ENCODE measurements around the gene CD46. TPM values are rescaled to one million over a fixed set of nuclear protein-coding genes. Genes with fewer than 3 reads are reported as not detected.

The CD46 gene
- total RNA-seq, 1 donor from 2014 or later, result 116 TPM

- Mint-ChIP-seq H3K27me3 (ENCODE audit: low read depth) (no peaks in the 10 kb centered on the region), H3K9me3 (no peaks in the 10 kb centered on the region), H3K4me1 (ENCODE audit: low read depth) (peaks cover 70% of the 10 kb centered on the region), H3K27ac (peak overlapping the region; percentile 94), H3K4me3 (ENCODE audit: low read depth) (peak overlapping the region; percentile 73), H3K36me3 (ENCODE audit: low read depth) (peaks cover 32% of the 10 kb centered on the region)
- intact Hi-C loops (cut with micrococcal nuclease), result no loop called here
- peak; percentile 72 for DNase-seq (ENCODE audit: low spot score)
These were observed 72.2 kb downstream of the CD46 start for GRCh38 chr1:207823880-207824566.

- DNase-seq (ENCODE audit: low spot score), result no peak
- no peaks in the 10 kb centered on the region for H3K27me3 Mint-ChIP-seq (ENCODE audit: low read depth)
- intact Hi-C loops (cut with micrococcal nuclease), result no loop called here
- H3K36me3 Mint-ChIP-seq (ENCODE audit: low read depth), result peaks cover 29% of the 10 kb centered on the region
- H3K4me1 Mint-ChIP-seq (ENCODE audit: low read depth), result peaks cover 72% of the 10 kb centered on the region
- peak overlapping the region; percentile 73 for H3K4me3 Mint-ChIP-seq (ENCODE audit: low read depth)
- H3K27ac Mint-ChIP-seq, result peak overlapping the region; percentile 94
- H3K9me3 Mint-ChIP-seq, result no peaks in the 10 kb centered on the region
These were observed 73.0 kb downstream of the CD46 start for GRCh38 chr1:207824691-207825408.

DNA sequence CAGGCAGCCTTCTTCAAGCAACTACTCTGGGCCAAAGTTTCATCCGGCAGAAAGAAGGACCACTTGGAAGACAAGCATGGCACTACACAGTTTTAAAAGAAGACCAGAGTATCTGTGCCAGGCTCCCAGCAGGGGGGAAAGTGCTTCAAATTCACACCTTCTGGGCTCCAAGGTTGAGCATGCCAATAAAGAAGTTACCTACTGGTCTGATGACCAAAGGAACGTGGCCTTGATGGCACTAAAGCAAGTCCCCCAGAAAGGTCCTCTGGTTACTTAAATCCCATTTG is 73.5 kb downstream of the CD46 start:
- H3K4me1 Mint-ChIP-seq (ENCODE audit: low read depth), result peaks cover 72% of the 10 kb centered on the region
- H3K9me3 Mint-ChIP-seq, result no peaks in the 10 kb centered on the region
- H3K36me3 Mint-ChIP-seq (ENCODE audit: low read depth), result peaks cover 32% of the 10 kb centered on the region
- DNase-seq (ENCODE audit: low spot score), result no peak
- intact Hi-C loops (cut with micrococcal nuclease), result no loop called here
- H3K4me3 Mint-ChIP-seq (ENCODE audit: low read depth), result peak overlapping the region; percentile 73
- H3K27me3 Mint-ChIP-seq (ENCODE audit: low read depth), result no peaks in the 10 kb centered on the region
- H3K27ac Mint-ChIP-seq, result peak overlapping the region; percentile 94

- intact Hi-C loops (cut with micrococcal nuclease), result loop anchor here (1.0 kb wide), 2 partner anchors 22 to 47 kb away; no protein-coding TSS in a partner anchor
- H3K27me3 Mint-ChIP-seq (ENCODE audit: low read depth), result no peaks in the 10 kb centered on the region
- no peaks in the 10 kb centered on the region for H3K9me3 Mint-ChIP-seq
- peaks cover 31% of the 10 kb centered on the region for H3K36me3 Mint-ChIP-seq (ENCODE audit: low read depth)
- DNase-seq (ENCODE audit: low spot score), result peak; percentile 87
- H3K4me1 Mint-ChIP-seq (ENCODE audit: low read depth), result peaks cover 74% of the 10 kb centered on the region
- H3K27ac Mint-ChIP-seq, result peak overlapping the region; percentile 94
- peak overlapping the region; percentile 77 for H3K4me3 Mint-ChIP-seq (ENCODE audit: low read depth)
These were observed 74.1 kb downstream of the CD46 start for GRCh38 chr1:207825719-207826556.

GRCh38 chr1:207826557-207827487 is 75.0 kb downstream of the CD46 start:
- H3K27me3 Mint-ChIP-seq (ENCODE audit: low read depth), result no peaks in the 10 kb centered on the region
- peak overlapping the region; percentile 77 for H3K4me3 Mint-ChIP-seq (ENCODE audit: low read depth)
- H3K27ac Mint-ChIP-seq, result peak overlapping the region; percentile 94
- DNase-seq (ENCODE audit: low spot score), result no peak
- peaks cover 37% of the 10 kb centered on the region for H3K36me3 Mint-ChIP-seq (ENCODE audit: low read depth)
- no peaks in the 10 kb centered on the region for H3K9me3 Mint-ChIP-seq
- peaks cover 79% of the 10 kb centered on the region for H3K4me1 Mint-ChIP-seq (ENCODE audit: low read depth)
- intact Hi-C loops (cut with micrococcal nuclease), result loop anchor here (1.0 kb wide), 2 partner anchors 21 to 46 kb away; no protein-coding TSS in a partner anchor

DNA sequence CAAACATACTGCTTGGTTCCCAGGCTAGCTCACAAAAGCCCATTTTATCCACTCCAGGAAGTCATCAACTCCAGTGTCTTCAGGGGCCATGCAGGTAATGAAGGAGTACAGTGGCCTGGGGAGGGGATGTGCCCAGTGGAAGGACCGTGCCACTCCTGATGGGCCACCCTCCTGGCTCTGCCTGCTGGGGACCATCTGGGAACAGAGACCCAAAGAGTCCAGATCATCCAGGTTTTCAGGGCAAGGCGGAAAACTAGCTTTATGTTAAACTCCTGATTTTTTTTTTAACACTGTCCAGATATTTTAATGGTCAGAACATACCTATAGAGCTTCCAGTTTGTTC is 75.6 kb downstream of the CD46 start:
- H3K27ac Mint-ChIP-seq, result peak overlapping the region; percentile 94
- peaks cover 84% of the 10 kb centered on the region for H3K4me1 Mint-ChIP-seq (ENCODE audit: low read depth)
- DNase-seq (ENCODE audit: low spot score), result no peak
- intact Hi-C loops (cut with micrococcal nuclease), result no loop called here
- no peaks in the 10 kb centered on the region for H3K27me3 Mint-ChIP-seq (ENCODE audit: low read depth)
- H3K9me3 Mint-ChIP-seq, result no peaks in the 10 kb centered on the region
- H3K36me3 Mint-ChIP-seq (ENCODE audit: low read depth), result peaks cover 37% of the 10 kb centered on the region
- H3K4me3 Mint-ChIP-seq (ENCODE audit: low read depth), result peak overlapping the region; percentile 77

- DNase-seq (ENCODE audit: low spot score), result no peak
- intact Hi-C loops (cut with micrococcal nuclease), result loop anchor here (1.0 kb wide), 3 partner anchors 41 to 135 kb away; no protein-coding TSS in a partner anchor
These were observed 76.2 kb downstream of the CD46 start for GRCh38 chr1:207828046-207828445.

GRCh38 chr1:207828485-207829158 is 76.8 kb downstream of the CD46 start:
- intact Hi-C loops (cut with micrococcal nuclease), result loop anchor here (1.0 kb wide), 3 partner anchors 41 to 135 kb away; no protein-coding TSS in a partner anchor
- Mint-ChIP-seq H3K27ac (peak overlapping the region; percentile 65), H3K27me3 (ENCODE audit: low read depth) (no peaks in the 10 kb centered on the region), H3K4me1 (ENCODE audit: low read depth) (peaks cover 84% of the 10 kb centered on the region), H3K36me3 (ENCODE audit: low read depth) (peaks cover 35% of the 10 kb centered on the region), H3K9me3 (no peaks in the 10 kb centered on the region), H3K4me3 (ENCODE audit: low read depth) (no peak overlapping the region)
- DNase-seq (ENCODE audit: low spot score), result peak; percentile 46

More at GRCh38 chr1:207828046-207828445, 76.2 kb downstream of the CD46 start:
- peak overlapping the region; percentile 65 for H3K27ac Mint-ChIP-seq
- H3K9me3 Mint-ChIP-seq, result no peaks in the 10 kb centered on the region
- H3K36me3 Mint-ChIP-seq (ENCODE audit: low read depth), result peaks cover 35% of the 10 kb centered on the region
- H3K4me3 Mint-ChIP-seq (ENCODE audit: low read depth), result no peak overlapping the region
- H3K4me1 Mint-ChIP-seq (ENCODE audit: low read depth), result peaks cover 83% of the 10 kb centered on the region
- H3K27me3 Mint-ChIP-seq (ENCODE audit: low read depth), result no peaks in the 10 kb centered on the region

- Mint-ChIP-seq H3K36me3 (ENCODE audit: low read depth) (peaks cover 40% of the 10 kb centered on the region), H3K4me3 (ENCODE audit: low read depth) (no peak overlapping the region), H3K9me3 (no peaks in the 10 kb centered on the region), H3K27ac (no peak overlapping the region), H3K27me3 (ENCODE audit: low read depth) (no peaks in the 10 kb centered on the region), H3K4me1 (ENCODE audit: low read depth) (peaks cover 84% of the 10 kb centered on the region)
- DNase-seq (ENCODE audit: low spot score), result no peak
- intact Hi-C loops (cut with micrococcal nuclease), result no loop called here
These were observed 77.7 kb downstream of the CD46 start for GRCh38 chr1:207829576-207829975.

DNA sequence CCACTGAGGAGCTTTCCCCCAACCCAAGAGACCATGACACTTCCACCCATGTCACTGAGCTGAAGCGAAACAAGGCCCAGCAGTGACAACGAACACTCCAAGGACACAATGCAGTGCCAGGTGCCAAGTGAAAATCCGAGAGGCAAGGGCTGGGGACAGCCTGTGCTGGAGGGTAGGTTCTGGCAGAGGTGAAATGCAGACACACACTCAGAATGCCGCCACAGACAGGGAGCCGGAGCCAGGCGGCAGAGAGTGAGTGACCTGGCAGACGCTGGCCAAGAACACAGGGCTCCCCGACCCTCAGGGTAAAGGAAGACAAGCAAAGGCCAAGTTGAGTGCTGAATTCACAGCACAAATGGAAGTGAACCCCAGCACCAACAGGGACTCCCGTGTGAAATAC is 78.9 kb downstream of the CD46 start:
- intact Hi-C loops (cut with micrococcal nuclease), result no loop called here
- Mint-ChIP-seq H3K9me3 (no peaks in the 10 kb centered on the region), H3K4me3 (ENCODE audit: low read depth) (no peak overlapping the region), H3K4me1 (ENCODE audit: low read depth) (peaks cover 81% of the 10 kb centered on the region), H3K27me3 (ENCODE audit: low read depth) (no peaks in the 10 kb centered on the region), H3K36me3 (ENCODE audit: low read depth) (peaks cover 44% of the 10 kb centered on the region), H3K27ac (peak overlapping the region; percentile 96)
- DNase-seq (ENCODE audit: low spot score), result no peak

GRCh38 chr1:207831517-207832327 is 79.9 kb downstream of the CD46 start:
- H3K4me3 Mint-ChIP-seq (ENCODE audit: low read depth), result peak overlapping the region; percentile 62
- H3K9me3 Mint-ChIP-seq, result no peaks in the 10 kb centered on the region
- H3K36me3 Mint-ChIP-seq (ENCODE audit: low read depth), result peaks cover 40% of the 10 kb centered on the region
- H3K27ac Mint-ChIP-seq, result peak overlapping the region; percentile 96
- no peaks in the 10 kb centered on the region for H3K27me3 Mint-ChIP-seq (ENCODE audit: low read depth)
- H3K4me1 Mint-ChIP-seq (ENCODE audit: low read depth), result peaks cover 75% of the 10 kb centered on the region
- DNase-seq (ENCODE audit: low spot score), result peak; percentile 54
- intact Hi-C loops (cut with micrococcal nuclease), result loop anchor here (1.0 kb wide), 1 partner anchor 17 kb away; no protein-coding TSS in a partner anchor
